HepG2 (cell line): Measurements from ENCODE around the gene KIF1C. TPM values are rescaled to one million over a fixed set of nuclear protein-coding genes. Genes with fewer than 3 reads are reported as not detected.

Experiments used
- ARNT ChIP-seq: fragments of 450-650 bp; IDR thresholded peaks from 2 replicates; pipeline ENCODE4 v1.6.1; 2017
- BATF2 ChIP-seq: sonication (generic); formaldehyde crosslinking; IDR thresholded peaks from 2 replicates; pipeline ENCODE4 v1.8.0; 2022; ENCODE audit warnings: mild to moderate bottlenecking, missing genetic modification reagents, moderate library complexity
- DBP ChIP-seq: sonication (generic); formaldehyde crosslinking; IDR thresholded peaks from 2 replicates; pipeline ENCODE4 v1.4.0; 2020; ENCODE audit warnings: missing genetic modification reagents; ENCODE audit errors: not compliant biosample characterization
- ETS1 ChIP-seq: sonication (generic); formaldehyde crosslinking; IDR thresholded peaks from 2 replicates; pipeline ENCODE4 v1.4.0; 2020; ENCODE audit warnings: missing genetic modification reagents
- FOXJ3 ChIP-seq: sonication (generic); formaldehyde crosslinking; IDR thresholded peaks from 2 replicates; pipeline ENCODE4 v1.4.0; 2020; ENCODE audit warnings: missing genetic modification reagents, mild to moderate bottlenecking, borderline replicate concordance
- FOXK2 ChIP-seq: fragments of 450-650 bp; IDR thresholded peaks from 2 replicates; pipeline ENCODE4 v1.6.1; 2016
- FOXP1 ChIP-seq, 2 experiments: fragments of 450-650 bp in 1 of 2; IDR thresholded peaks; 2 replicates each; pipeline ENCODE4 v1.6.1; 2017 to 2018; ENCODE audit warnings: antibody characterized with exemption in 1 of 2
- HNF4G ChIP-seq, 2 experiments: sonication (generic) in 1 of 2; formaldehyde crosslinking in 1 of 2; IDR thresholded peaks; 2 replicates each; pipeline versions ENCODE4 v1.4.0 to v1.6.1; 2011 to 2020; ENCODE audit warnings: borderline replicate concordance in 2 of 2, low read depth in 2 of 2, mild to moderate bottlenecking in 2 of 2, low read length in 1 of 2, missing genetic modification reagents in 1 of 2, moderate library complexity in 1 of 2
- HOXD1 ChIP-seq: sonication (generic); formaldehyde crosslinking; IDR thresholded peaks from 2 replicates; pipeline ENCODE4 v1.5.0; 2020; ENCODE audit warnings: missing genetic modification reagents
- JUND ChIP-seq: sonication (generic); formaldehyde crosslinking; IDR thresholded peaks from 2 replicates; pipeline ENCODE4 v1.8.0; 2022; ENCODE audit warnings: mild to moderate bottlenecking, missing genetic modification reagents
- MED13 ChIP-seq: sonication (generic); formaldehyde crosslinking; IDR thresholded peaks from 2 replicates; pipeline ENCODE4 v1.5.0; 2020; ENCODE audit warnings: missing genetic modification reagents
- NCOA1 ChIP-seq: sonication (generic); formaldehyde crosslinking; IDR thresholded peaks from 2 replicates; pipeline ENCODE4 v1.9.0; 2021; ENCODE audit warnings: missing genetic modification reagents
- PBX3 ChIP-seq: sonication (generic); formaldehyde crosslinking; IDR thresholded peaks from 2 replicates; pipeline ENCODE4 v1.8.1; 2023; ENCODE audit warnings: missing genetic modification reagents, inconsistent platforms, borderline replicate concordance
- YEATS2 ChIP-seq: sonication (generic); formaldehyde crosslinking; IDR thresholded peaks from 2 replicates; pipeline ENCODE4 v1.4.0; 2020; ENCODE audit warnings: missing genetic modification reagents, borderline replicate concordance
- ZNF18 ChIP-seq: sonication (generic); formaldehyde crosslinking; IDR thresholded peaks from 2 replicates; pipeline ENCODE4 v1.8.0; 2022; ENCODE audit warnings: mild to moderate bottlenecking, missing genetic modification reagents; ENCODE audit not compliant: insufficient replicate concordance
- ZNF275 ChIP-seq: sonication (generic); formaldehyde crosslinking; IDR thresholded peaks from 2 replicates; pipeline ENCODE4 v1.8.0; 2022; ENCODE audit warnings: missing genetic modification reagents, mild to moderate bottlenecking, inconsistent platforms, borderline replicate concordance
- ZNF331 ChIP-seq: sonication (generic); formaldehyde crosslinking; IDR thresholded peaks from 2 replicates; pipeline ENCODE4 v1.4.0; 2020; ENCODE audit warnings: missing genetic modification reagents
- ZNF512 ChIP-seq: sonication (generic); formaldehyde crosslinking; IDR thresholded peaks from 2 replicates; pipeline ENCODE4 v1.4.0; 2020; ENCODE audit warnings: mild to moderate bottlenecking, missing genetic modification reagents
- ZNF607 ChIP-seq: sonication (generic); formaldehyde crosslinking; IDR thresholded peaks from 2 replicates; pipeline ENCODE4 v1.5.1; 2020; ENCODE audit warnings: missing genetic modification reagents, mild to moderate bottlenecking, borderline replicate concordance
- ZNF709 ChIP-seq: sonication (generic); formaldehyde crosslinking; IDR thresholded peaks from 2 replicates; pipeline ENCODE4 v1.5.0; 2020; ENCODE audit warnings: mild to moderate bottlenecking, missing genetic modification reagents
- polyA plus RNA-seq, 8 experiments: library from polyadenylated mRNA; depleted of rRNA in 3 of 8; stranded (reverse) in 7 of 8; unstranded in 1 of 8; fragments of >200 nt; fragmentation: Illumina TruSeq in 4 of 8; extraction: Trizol in 4 of 8; gene quantifications; 2 replicates each; pipeline versions ENCODE4 v1.2.1 to v1.2.3, GENCODE V29; 2011 to 2016; ENCODE audit warnings: low read depth in 4 of 8, missing spikeins in 1 of 8, mixed read lengths in 1 of 8; ENCODE audit not compliant: insufficient read depth in 1 of 8
- total RNA-seq, 5 experiments: library from RNA; depleted of rRNA; stranded (reverse); fragments of >200 nt; fragmentation: Illumina TruSeq; extraction: Trizol; gene quantifications; 2 replicates each; pipeline ENCODE4 v1.2.3, GENCODE V29; 2016; ENCODE audit warnings: low read depth in 1 of 5

KIF1C gene
- total and polyA plus RNA-seq, 2 of the 13 experiments (the other 11 are each of a cell fraction or from before 2014, with no cell fraction given) = 70.0 to 104 TPM

- TF ChIP-seq ZNF331 (CRISPR knock-in tag) = no peak
- TF ChIP-seq ZNF512 = no peak
- TF ChIP-seq MED13 (CRISPR knock-in tag) = no peak
- TF ChIP-seq YEATS2 = no peak
- TF ChIP-seq HNF4G (IDR thresholded peaks at IDR 0.05; ENCODE audit: borderline replicate concordance, low read depth, low read length) = no peak
- TF ChIP-seq HNF4G (CRISPR knock-in tag; IDR thresholded peaks at IDR 0.05; ENCODE audit: borderline replicate concordance, low read depth) = no peak
- TF ChIP-seq FOXK2 = no peak
- no peak for TF ChIP-seq FOXP1 (IDR thresholded peaks at IDR 0.05)
- no peak for TF ChIP-seq FOXP1 (CRISPR knock-in tag; IDR thresholded peaks at IDR 0.05)
- TF ChIP-seq ETS1 (CRISPR knock-in tag) = 0 out of 2 replicates have a peak, but pooled peaks have one; percentile 24
- TF ChIP-seq NCOA1 (CRISPR knock-in tag) = no peak
- TF ChIP-seq DBP (CRISPR knock-in tag) = no peak
- TF ChIP-seq FOXJ3 (CRISPR knock-in tag) = 0 out of 2 replicates have a peak, but pooled peaks have one; percentile 32
- 0 out of 2 replicates have a peak, but pooled peaks have one; percentile 17 for TF ChIP-seq HOXD1 (CRISPR knock-in tag)
- no peak for TF ChIP-seq ARNT
- no peak for TF ChIP-seq ZNF607
- TF ChIP-seq ZNF18 = peak; percentile 52
- TF ChIP-seq BATF2 (CRISPR knock-in tag) = no peak
- no peak; the same call in 1 of the 2 replicates for TF ChIP-seq JUND (CRISPR knock-in tag)
- no peak for TF ChIP-seq ZNF275 (CRISPR knock-in tag)
- no peak for TF ChIP-seq PBX3 (CRISPR knock-in tag)
- TF ChIP-seq ZNF709 (CRISPR knock-in tag) = 0 out of 2 replicates have a peak, but pooled peaks have one; percentile 9
Observed at GRCh38 chr17:4950075-4950745, 47.5 kb upstream of the KIF1C start (continued).
